Endothelial cell of umbilical vein (primary cell): ENCODE data around the gene CAMTA1. TPM values are rescaled to one million over a fixed set of nuclear protein-coding genes. Genes with fewer than 3 reads are reported as not detected.

Source experiments
- BruUV-seq: library from RNA; stranded (reverse); fragments of 400-500 nt; replicated peaks from 2 replicates; lab custom pipeline; 2021; lab: Mats Ljungman, UMichigan
- CTCF ChIA-PET: fragments of 300-600, 350-600 bp; sonication (Branson Sonifier 250); formaldehyde crosslinking; loops from one replicate; lab custom pipeline; 2021; ENCODE audit warnings: antibody characterized with exemption, inconsistent platforms; lab: Charles Lee
- POLR2A ChIA-PET: fragments of 300-600, 350-600 bp; sonication (Branson Sonifier 250); formaldehyde crosslinking; loops from one replicate; lab custom pipeline; 2021; ENCODE audit warnings: antibody characterized with exemption, inconsistent platforms; lab: Charles Lee
- DNase-seq: peaks from one replicate; pipeline ENCODE4 v3.0.0-alpha.2; 2011; ENCODE audit warnings: low read depth, low spot score
- FAIRE-seq: peaks from 2 replicates; lab custom pipeline; 2011; peaks lifted over from hg19 to GRCh38; lab: Jason Lieb, UNC
- H2AFZ ChIP-seq: 2 replicates; pipeline ENCODE4 v1.6.0; 2012; ENCODE audit warnings: low read depth, low read length, control low read depth, inconsistent platforms
- H3K27ac ChIP-seq: 2 replicates; pipeline ENCODE4 v1.5.1; 2011; ENCODE audit warnings: low read depth, mild to moderate bottlenecking, control low read depth, low read length, moderate library complexity; ENCODE audit not compliant: insufficient read depth
- H3K27me3 ChIP-seq, 2 experiments: 2 replicates each; pipeline versions ENCODE4 v1.6.0 to v1.6.1; 2011; ENCODE audit warnings: low read length in 2 of 2, mixed read lengths in 1 of 2; ENCODE audit not compliant: control insufficient read depth in 2 of 2, insufficient read depth in 2 of 2
- H3K36me3 ChIP-seq, 2 experiments: 2 replicates in 1 of 2; 3 replicates in 1 of 2; pipeline ENCODE4 v1.5.1; 2011; ENCODE audit warnings: low read length in 2 of 2, mild to moderate bottlenecking in 1 of 2, moderate library complexity in 1 of 2; ENCODE audit not compliant: control insufficient read depth in 2 of 2, insufficient read depth in 2 of 2; ENCODE audit errors: extremely low read depth in 1 of 2
- H3K4me1 ChIP-seq: 3 replicates; pipeline ENCODE4 v1.5.1; 2011; ENCODE audit warnings: mild to moderate bottlenecking, low read length; ENCODE audit not compliant: control insufficient read depth, insufficient read depth; ENCODE audit errors: extremely low read depth
- H3K4me2 ChIP-seq: 2 replicates; pipeline ENCODE4 v1.6.1; 2011; ENCODE audit warnings: low read length, control low read depth, mixed read lengths; ENCODE audit not compliant: insufficient read depth
- H3K4me3 ChIP-seq, 3 experiments: fragments of 200-600 bp in 1 of 3; sonication (generic), shearing (Covaris generic) in 1 of 3; replicated peaks in 1 of 3; 2 replicates each; pipeline ENCODE4 v1.5.1; 2011 to 2016; ENCODE audit warnings: control low read depth in 3 of 3, low read length in 3 of 3, mild to moderate bottlenecking in 2 of 3, inconsistent platforms in 1 of 3, low read depth in 1 of 3, moderate library complexity in 1 of 3; ENCODE audit not compliant: insufficient read depth in 1 of 3
- H3K79me2 ChIP-seq: 2 replicates; pipeline ENCODE4 v1.6.0; 2012; ENCODE audit warnings: low read length, inconsistent platforms; ENCODE audit not compliant: control insufficient read depth, insufficient read depth
- H3K9ac ChIP-seq: replicated peaks from 2 replicates; pipeline ENCODE3; 2011; ENCODE audit warnings: low read length, control low read depth; ENCODE audit not compliant: insufficient read depth; ENCODE audit errors: extremely low read depth
- H3K9me1 ChIP-seq: replicated peaks from 3 replicates; pipeline ENCODE4 v1.6.0; 2011; ENCODE audit warnings: mild to moderate bottlenecking, low read length; ENCODE audit not compliant: control insufficient read depth, insufficient read depth; ENCODE audit errors: extremely low read depth
- H3K9me3 ChIP-seq: replicated peaks from 2 replicates; pipeline ENCODE4 v1.5.1; 2012; ENCODE audit warnings: low read length, inconsistent platforms; ENCODE audit not compliant: control insufficient read depth, insufficient read depth
- H4K20me1 ChIP-seq: replicated peaks from 2 replicates; pipeline ENCODE3; 2011; ENCODE audit warnings: mild to moderate bottlenecking, low read length; ENCODE audit not compliant: control insufficient read depth, insufficient read depth; ENCODE audit errors: extremely low read depth
- EZH2 ChIP-seq: IDR thresholded peaks from 2 replicates; pipeline ENCODE4 v1.6.1; 2012; ENCODE audit warnings: borderline replicate concordance, low read depth, mild to moderate bottlenecking, moderate library complexity, low read length, inconsistent platforms; ENCODE audit not compliant: severe bottlenecking
- FOS ChIP-seq: IDR thresholded peaks from 2 replicates; pipeline ENCODE4 v1.6.1; 2011; ENCODE audit warnings: mild to moderate bottlenecking, low read length, moderate library complexity, borderline replicate concordance; ENCODE audit not compliant: insufficient read depth
- GATA2 ChIP-seq: IDR thresholded peaks from 2 replicates; pipeline ENCODE4 v1.7.0; 2011; ENCODE audit warnings: low read depth, mild to moderate bottlenecking, moderate library complexity, mixed read lengths, low read length; ENCODE audit not compliant: insufficient read length, insufficient read depth
- JUN ChIP-seq: IDR thresholded peaks from 2 replicates; pipeline ENCODE4 v1.6.1; 2011; ENCODE audit warnings: borderline replicate concordance, low read depth; ENCODE audit not compliant: insufficient read length, insufficient read depth
- MYC ChIP-seq: IDR thresholded peaks from one replicate; pipeline ENCODE4 v1.6.1; 2011; ENCODE audit warnings: mild to moderate bottlenecking, low read depth, low read length
- POLR2A ChIP-seq: IDR thresholded peaks from 2 replicates; pipeline ENCODE4 v1.6.1; 2012; ENCODE audit warnings: low read depth, mild to moderate bottlenecking, control low read depth, low read length
- POLR2AphosphoS5 ChIP-seq: IDR thresholded peaks from 2 replicates; pipeline ENCODE4 v1.6.1; 2012; ENCODE audit warnings: low read depth, mild to moderate bottlenecking, control low read depth, low read length, moderate library complexity; ENCODE audit not compliant: insufficient read depth
- dilution Hi-C: fragments of 300-500 bp; cut with MboI; formaldehyde crosslinking; loops from one replicate; pipeline ENCODE4 v1.15.0; 2019; ENCODE audit warnings: low sequenced_read_pairs; ENCODE audit not compliant: extremely low pct_ligation_motif_present
- intact Hi-C: fragments of 100-400 bp; cut with micrococcal nuclease; formaldehyde crosslinking; loops from one replicate; pipeline ENCODE4 v1.10.0; 2022
- polyA plus RNA-seq, 4 experiments: library from polyadenylated mRNA; depleted of rRNA in 3 of 4; stranded (reverse) in 3 of 4; unstranded in 1 of 4; fragments of >200 nt; gene quantifications; 2 replicates each; pipeline versions ENCODE4 v1.2.1 to v1.2.3, GENCODE V29; 2011 to 2012; ENCODE audit warnings: missing spikeins in 1 of 4
- total RNA-seq: library from RNA; stranded (reverse); gene quantifications from 2 replicates; pipeline ENCODE4 v1.2.3, GENCODE V29; 2021
- TF ChIP-seq, protein P1 (sequence below): IDR thresholded peaks from 2 replicates; pipeline ENCODE4 v1.6.1; 2011; ENCODE audit not compliant: insufficient read depth, insufficient read length
- TF ChIP-seq, protein P2 (sequence below), 2 donors: IDR thresholded peaks; 1 replicate in 1 of 2; 2 replicates in 1 of 2; pipeline ENCODE4 v1.5.1; 2011; ENCODE audit warnings: low read length in 2 of 2, mild to moderate bottlenecking in 2 of 2, moderate library complexity in 2 of 2, control low read depth in 1 of 2, inconsistent platforms in 1 of 2, low read depth in 1 of 2; ENCODE audit not compliant: insufficient read depth in 1 of 2; ENCODE audit errors: extremely low read depth in 1 of 2

The CAMTA1 gene
- total and polyA plus RNA-seq, 2 donors (not counting 3 experiments of a cell fraction or from before 2014, with no cell fraction given), result 50.8 to 92.7 TPM

GRCh38 chr1:7640350-7640749 lies 855.1 kb downstream of the CAMTA1 start:
- no peaks in the 10 kb centered on the region for H3K27me3 ChIP-seq
- DNase-seq, result no peak
- no peak overlapping the region for H2AFZ ChIP-seq
- no peaks in the 10 kb centered on the region for H3K9me3 ChIP-seq
- no peaks in the 10 kb centered on the region for H3K9me1 ChIP-seq
- FAIRE-seq, result no peak
- intact Hi-C loops (no loop called here), dilution Hi-C loops (no loop called here)
- no peaks in the 10 kb centered on the region for H3K79me2 ChIP-seq
- TF ChIP-seq MYC, result no peak
- no peak for TF ChIP-seq EZH2
- no peak for TF ChIP-seq POLR2AphosphoS5
- TF ChIP-seq POLR2A, result no peak
- TF ChIP-seq FOS, result no peak
- TF ChIP-seq, protein P1, sequence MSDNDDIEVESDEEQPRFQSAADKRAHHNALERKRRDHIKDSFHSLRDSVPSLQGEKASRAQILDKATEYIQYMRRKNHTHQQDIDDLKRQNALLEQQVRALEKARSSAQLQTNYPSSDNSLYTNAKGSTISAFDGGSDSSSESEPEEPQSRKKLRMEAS, result no peak
- TF ChIP-seq JUN, result no peak
- no peak for TF ChIP-seq GATA2
- TF ChIP-seq, protein P2, sequence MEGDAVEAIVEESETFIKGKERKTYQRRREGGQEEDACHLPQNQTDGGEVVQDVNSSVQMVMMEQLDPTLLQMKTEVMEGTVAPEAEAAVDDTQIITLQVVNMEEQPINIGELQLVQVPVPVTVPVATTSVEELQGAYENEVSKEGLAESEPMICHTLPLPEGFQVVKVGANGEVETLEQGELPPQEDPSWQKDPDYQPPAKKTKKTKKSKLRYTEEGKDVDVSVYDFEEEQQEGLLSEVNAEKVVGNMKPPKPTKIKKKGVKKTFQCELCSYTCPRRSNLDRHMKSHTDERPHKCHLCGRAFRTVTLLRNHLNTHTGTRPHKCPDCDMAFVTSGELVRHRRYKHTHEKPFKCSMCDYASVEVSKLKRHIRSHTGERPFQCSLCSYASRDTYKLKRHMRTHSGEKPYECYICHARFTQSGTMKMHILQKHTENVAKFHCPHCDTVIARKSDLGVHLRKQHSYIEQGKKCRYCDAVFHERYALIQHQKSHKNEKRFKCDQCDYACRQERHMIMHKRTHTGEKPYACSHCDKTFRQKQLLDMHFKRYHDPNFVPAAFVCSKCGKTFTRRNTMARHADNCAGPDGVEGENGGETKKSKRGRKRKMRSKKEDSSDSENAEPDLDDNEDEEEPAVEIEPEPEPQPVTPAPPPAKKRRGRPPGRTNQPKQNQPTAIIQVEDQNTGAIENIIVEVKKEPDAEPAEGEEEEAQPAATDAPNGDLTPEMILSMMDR (IDR thresholded peaks at IDR 0.05; ENCODE audit: extremely low read depth in 1 of 2, insufficient read depth in 1 of 2, low read depth in 1 of 2, low read length in 2 of 2), result no peak
- ChIA-PET POLR2A (no interaction called here), CTCF (interaction anchor here (1.8 to 2.9 kb wide), 2 partner anchors 570 to 598 kb away, joined by 4 to 14 read pairs; no protein-coding TSS in a partner anchor)
- H3K27ac ChIP-seq, result no peak overlapping the region
- no peak overlapping the region for H3K4me2 ChIP-seq
- no peak overlapping the region for H3K9ac ChIP-seq
- no peak overlapping the region for H3K4me3 ChIP-seq
- BruUV-seq, result no TSS peak
- no peaks in the 10 kb centered on the region for H3K36me3 ChIP-seq
- no peaks in the 10 kb centered on the region for H4K20me1 ChIP-seq
- H3K4me1 ChIP-seq, result peaks cover 3% of the 10 kb centered on the region
